ENCODE measurements around the gene WDR64. TPM values are rescaled to one million over a fixed set of nuclear protein-coding genes. Genes with fewer than 3 reads are reported as not detected.
"Not testable (repeated sequence)": the region's sequence is repeated elsewhere in the genome, so short reads cannot be mapped to it uniquely, and the experiment has no call there.

The WDR64 gene
- total RNA-seq, 4 donors from 2014 or later = not detected

GRCh38 chr1:241674805-241675384, 22.8 kb downstream of the WDR64 start:
- Histone ChIP-seq H3K27me3 (no peaks in the 10 kb centered on the region), H3K36me3 (no peaks in the 10 kb centered on the region), H3K4me1 (no peaks in the 10 kb centered on the region), H3K9me3 (no peaks in the 10 kb centered on the region), H3K27ac (no peak overlapping the region), H3K4me3 (no peak overlapping the region)
- no peak for DNase-seq (ENCODE audit: low spot score in 2 of 2)
- 94% methylated on average over 1 of the region's 1 CpG for WGBS
- TF ChIP-seq POLR2A (IDR thresholded peaks at IDR 0.05) = no peak
- TF ChIP-seq CTCF (IDR thresholded peaks at IDR 0.05) = no peak
- TF ChIP-seq EP300 (IDR thresholded peaks at IDR 0.05) = no peak
- no peak for TF ChIP-seq POLR2AphosphoS5 (IDR thresholded peaks at IDR 0.05)

- WGBS = 59% methylated on average over 4 of the region's 4 CpGs
- H3K9me3 ChIP-seq = no peaks in the 10 kb centered on the region
- H3K27me3 ChIP-seq = no peaks in the 10 kb centered on the region
These were observed 23.9 kb downstream of the WDR64 start for GRCh38 chr1:241675983-241676382.

GRCh38 chr1:241677201-241677600, 25.1 kb downstream of the WDR64 start:
- TF ChIP-seq EP300 (IDR thresholded peaks at IDR 0.05) (no peak), CTCF (IDR thresholded peaks at IDR 0.05) (no peak), POLR2AphosphoS5 (IDR thresholded peaks at IDR 0.05) (no peak), POLR2A (IDR thresholded peaks at IDR 0.05) (no peak)

More at GRCh38 chr1:241675983-241676382, 23.9 kb downstream of the WDR64 start:
- H3K4me3 ChIP-seq = no peak overlapping the region
- DNase-seq (ENCODE audit: low spot score in 2 of 2) = no peak
- TF ChIP-seq POLR2AphosphoS5 (IDR thresholded peaks at IDR 0.05) (no peak), POLR2A (IDR thresholded peaks at IDR 0.05) (no peak), CTCF (IDR thresholded peaks at IDR 0.05) (no peak), EP300 (IDR thresholded peaks at IDR 0.05) (no peak)
- H3K27ac ChIP-seq = no peak overlapping the region
- no peaks in the 10 kb centered on the region for H3K36me3 ChIP-seq
- H3K4me1 ChIP-seq = no peaks in the 10 kb centered on the region

GRCh38 chr1:241678536-241678935, 26.5 kb downstream of the WDR64 start:
- Histone ChIP-seq H3K27me3 (no peaks in the 10 kb centered on the region), H3K4me1 (no peaks in the 10 kb centered on the region), H3K9me3 (no peaks in the 10 kb centered on the region), H3K36me3 (no peaks in the 10 kb centered on the region), H3K27ac (no peak overlapping the region), H3K4me3 (no peak overlapping the region)
- 81% methylated on average over 2 of the region's 2 CpGs for WGBS
- no peak for DNase-seq (ENCODE audit: low spot score in 2 of 2)
- TF ChIP-seq POLR2A (IDR thresholded peaks at IDR 0.05) (no peak), POLR2AphosphoS5 (IDR thresholded peaks at IDR 0.05) (no peak)

More at GRCh38 chr1:241677201-241677600, 25.1 kb downstream of the WDR64 start:
- H3K27me3 ChIP-seq = no peaks in the 10 kb centered on the region
- no peak for DNase-seq (ENCODE audit: low spot score in 2 of 2)
- 67% methylated on average over 5 of the region's 5 CpGs for WGBS
- H3K36me3 ChIP-seq = no peaks in the 10 kb centered on the region
- no peaks in the 10 kb centered on the region for H3K9me3 ChIP-seq
- H3K4me1 ChIP-seq = no peaks in the 10 kb centered on the region
- no peak overlapping the region for H3K27ac ChIP-seq
- no peak overlapping the region for H3K4me3 ChIP-seq

GRCh38 chr1:241679404-241679803, 27.3 kb downstream of the WDR64 start:
- no peaks in the 10 kb centered on the region for H3K4me1 ChIP-seq
- H3K27ac ChIP-seq = no peak overlapping the region
- no peaks in the 10 kb centered on the region for H3K27me3 ChIP-seq
- H3K9me3 ChIP-seq = no peaks in the 10 kb centered on the region
- WGBS = 84% methylated on average over 4 of the region's 4 CpGs
- no peak for DNase-seq (ENCODE audit: low spot score in 2 of 2)
- H3K36me3 ChIP-seq = no peaks in the 10 kb centered on the region
- no peak overlapping the region for H3K4me3 ChIP-seq
- TF ChIP-seq POLR2AphosphoS5 (IDR thresholded peaks at IDR 0.05) (no peak), CTCF (IDR thresholded peaks at IDR 0.05) (no peak)

GRCh38 chr1:241679961-241680360, 27.9 kb downstream of the WDR64 start:
- Histone ChIP-seq H3K4me3 (no peak overlapping the region), H3K9me3 (no peaks in the 10 kb centered on the region), H3K36me3 (no peaks in the 10 kb centered on the region), H3K4me1 (no peaks in the 10 kb centered on the region), H3K27me3 (no peaks in the 10 kb centered on the region), H3K27ac (no peak overlapping the region)
- no peak for DNase-seq (ENCODE audit: low spot score in 2 of 2)
- WGBS = 70% methylated on average over 3 of the region's 3 CpGs
- TF ChIP-seq EP300 (IDR thresholded peaks at IDR 0.05) = no peak
- TF ChIP-seq POLR2AphosphoS5 (IDR thresholded peaks at IDR 0.05) = no peak
- TF ChIP-seq CTCF (IDR thresholded peaks at IDR 0.05) = no peak
- no peak for TF ChIP-seq POLR2A (IDR thresholded peaks at IDR 0.05)

- WGBS = 84% methylated on average over 4 of the region's 4 CpGs
- not testable (repeated sequence) for DNase-seq (ENCODE audit: low spot score in 2 of 2); H3K27ac ChIP-seq; H3K4me3 ChIP-seq; H3K9me3 ChIP-seq; H3K36me3 ChIP-seq; H3K27me3 ChIP-seq; H3K4me1 ChIP-seq
These were observed 29.9 kb downstream of the WDR64 start for GRCh38 chr1:241681861-241682448.
